NB4 (cell line): ENCODE results near the gene RGS3.
A peak's percentile ranks its signal among the peaks of the same experiment; 100 is the strongest.

Experiments
- DNase-seq: peaks from one replicate; pipeline ENCODE4 v3.0.0; 2010; ENCODE audit warnings: low read depth
- H3K4me3 ChIP-seq: one replicate; pipeline ENCODE4 v1.5.1; 2011; ENCODE audit warnings: mild to moderate bottlenecking, low read depth, low read length, moderate library complexity
- MYC ChIP-seq: IDR thresholded peaks from 2 replicates; pipeline ENCODE4 v1.6.1; 2011; ENCODE audit warnings: low read depth, low read length
- POLR2A ChIP-seq: IDR thresholded peaks from 2 replicates; pipeline ENCODE4 v1.6.1; 2011; ENCODE audit warnings: mild to moderate bottlenecking; ENCODE audit not compliant: insufficient read length; ENCODE audit errors: extremely low read depth
- TF ChIP-seq, protein P1 (sequence below): IDR thresholded peaks from one replicate; pipeline ENCODE4 v1.5.1; 2012; ENCODE audit warnings: low read depth, low read length
- TF ChIP-seq, protein P2 (sequence below): IDR thresholded peaks from 2 replicates; pipeline ENCODE4 v1.6.1; 2011; ENCODE audit warnings: low read depth, low read length

Gene RGS3

GRCh38 chr9:113573959-113574352 is 110.4 kb downstream of the RGS3 start:
- DNase-seq = no peak
- no peak overlapping the region for H3K4me3 ChIP-seq
- TF ChIP-seq, protein P1, sequence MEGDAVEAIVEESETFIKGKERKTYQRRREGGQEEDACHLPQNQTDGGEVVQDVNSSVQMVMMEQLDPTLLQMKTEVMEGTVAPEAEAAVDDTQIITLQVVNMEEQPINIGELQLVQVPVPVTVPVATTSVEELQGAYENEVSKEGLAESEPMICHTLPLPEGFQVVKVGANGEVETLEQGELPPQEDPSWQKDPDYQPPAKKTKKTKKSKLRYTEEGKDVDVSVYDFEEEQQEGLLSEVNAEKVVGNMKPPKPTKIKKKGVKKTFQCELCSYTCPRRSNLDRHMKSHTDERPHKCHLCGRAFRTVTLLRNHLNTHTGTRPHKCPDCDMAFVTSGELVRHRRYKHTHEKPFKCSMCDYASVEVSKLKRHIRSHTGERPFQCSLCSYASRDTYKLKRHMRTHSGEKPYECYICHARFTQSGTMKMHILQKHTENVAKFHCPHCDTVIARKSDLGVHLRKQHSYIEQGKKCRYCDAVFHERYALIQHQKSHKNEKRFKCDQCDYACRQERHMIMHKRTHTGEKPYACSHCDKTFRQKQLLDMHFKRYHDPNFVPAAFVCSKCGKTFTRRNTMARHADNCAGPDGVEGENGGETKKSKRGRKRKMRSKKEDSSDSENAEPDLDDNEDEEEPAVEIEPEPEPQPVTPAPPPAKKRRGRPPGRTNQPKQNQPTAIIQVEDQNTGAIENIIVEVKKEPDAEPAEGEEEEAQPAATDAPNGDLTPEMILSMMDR = no peak
- TF ChIP-seq MYC = no peak
- TF ChIP-seq, protein P2, sequence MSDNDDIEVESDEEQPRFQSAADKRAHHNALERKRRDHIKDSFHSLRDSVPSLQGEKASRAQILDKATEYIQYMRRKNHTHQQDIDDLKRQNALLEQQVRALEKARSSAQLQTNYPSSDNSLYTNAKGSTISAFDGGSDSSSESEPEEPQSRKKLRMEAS = no peak
- TF ChIP-seq POLR2A = no peak

GRCh38 chr9:113574441-113575262 is 111.1 kb downstream of the RGS3 start:
- DNase-seq = peak; percentile 23
- TF ChIP-seq, protein P2 = no peak
- TF ChIP-seq MYC (no peak), POLR2A (no peak)
- TF ChIP-seq, protein P1 = no peak
- H3K4me3 ChIP-seq = no peak overlapping the region

- TF ChIP-seq POLR2A (no peak), MYC (no peak)
- TF ChIP-seq, protein P1 = no peak
- TF ChIP-seq, protein P2 = no peak
- no peak overlapping the region for H3K4me3 ChIP-seq
- DNase-seq = peak; percentile 53
Measured at GRCh38 chr9:113577525-113578261, 114.2 kb downstream of the RGS3 start.

GRCh38 chr9:113578279-113578865 is 114.8 kb downstream of the RGS3 start:
- no peak for TF ChIP-seq POLR2A
- TF ChIP-seq, protein P2 = no peak
- TF ChIP-seq MYC = no peak
- TF ChIP-seq, protein P1 = no peak
- no peak for DNase-seq
- H3K4me3 ChIP-seq = no peak overlapping the region

GRCh38 chr9:113578882-113579282 is 115.4 kb downstream of the RGS3 start:
- no peak overlapping the region for H3K4me3 ChIP-seq
- DNase-seq = peak; percentile 96

More at GRCh38 chr9:113578882-113579282, 115.4 kb downstream of the RGS3 start:
- TF ChIP-seq, protein P2 = peak; percentile 42; the same call in 1 of the 2 replicates
- TF ChIP-seq POLR2A (no peak), MYC (peak; percentile 67)
- TF ChIP-seq, protein P1 = no peak
